ENCODE measurements around the gene IFT80. TPM values are rescaled to one million over a fixed set of nuclear protein-coding genes. Genes with fewer than 3 reads are reported as not detected.

IFT80 gene
- total RNA-seq, 2 experiments from 2014 or later: 9.2 to 10.4 TPM

GRCh38 chr3:160302806-160303205 lies 96.2 kb downstream of the IFT80 start:
- CTCF ChIA-PET: no interaction called here

DNA sequence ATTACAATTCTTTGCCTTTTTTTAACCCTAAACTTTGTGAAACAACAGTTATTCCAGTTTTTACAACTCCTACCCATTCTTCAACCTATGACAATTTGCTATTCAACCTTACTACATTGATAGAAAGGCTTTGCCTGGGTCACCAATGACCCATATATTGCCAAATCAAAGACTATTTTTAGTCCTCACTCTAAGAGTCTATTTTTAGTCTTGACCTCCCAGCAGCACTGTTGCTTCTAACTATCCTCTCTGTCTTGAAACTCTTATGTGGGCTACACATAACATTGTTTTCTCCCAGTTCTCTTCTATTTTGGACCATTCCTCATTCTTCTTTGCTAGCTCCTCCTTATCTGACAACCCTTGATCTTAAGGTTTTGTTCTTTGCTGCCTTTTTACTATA lies 102.4 kb downstream of the IFT80 start:
- CTCF ChIA-PET: no interaction called here

More at GRCh38 chr3:160302806-160303205, 96.2 kb downstream of the IFT80 start:
- ATAC-seq: no peak
- H3K36me3 Mint-ChIP-seq (ENCODE audit: low read depth): peaks cover 4% of the 10 kb centered on the region
- H3K4me3 Mint-ChIP-seq: no peak overlapping the region
- no peaks in the 10 kb centered on the region for H3K27me3 Mint-ChIP-seq
- no peaks in the 10 kb centered on the region for H3K4me1 Mint-ChIP-seq (ENCODE audit: low read depth)
- DNase-seq: no peak
- intact Hi-C loops (cut with micrococcal nuclease): no loop called here
- no peak overlapping the region for H3K27ac Mint-ChIP-seq
- no peak for TF ChIP-seq CTCF (IDR thresholded peaks at IDR 0.05)
- no peaks in the 10 kb centered on the region for H3K9me3 Mint-ChIP-seq
- POLR2A ChIA-PET: no interaction called here

GRCh38 chr3:160291909-160292299 lies 107.1 kb downstream of the IFT80 start:
- ATAC-seq: no peak
- Mint-ChIP-seq H3K4me1 (ENCODE audit: low read depth) (no peaks in the 10 kb centered on the region), H3K36me3 (ENCODE audit: low read depth) (peaks cover 4% of the 10 kb centered on the region), H3K9me3 (no peaks in the 10 kb centered on the region), H3K27ac (no peak overlapping the region), H3K4me3 (no peak overlapping the region), H3K27me3 (no peaks in the 10 kb centered on the region)
- POLR2A ChIA-PET: no interaction called here
- CTCF ChIA-PET: no interaction called here
- intact Hi-C loops (cut with micrococcal nuclease): no loop called here
- DNase-seq: no peak
- no peak for TF ChIP-seq CTCF (IDR thresholded peaks at IDR 0.05)

More for the DNA sequence above, 102.4 kb downstream of the IFT80 start:
- intact Hi-C loops (cut with micrococcal nuclease): no loop called here
- ATAC-seq (no peak), DNase-seq (no peak)
- Mint-ChIP-seq H3K9me3 (no peaks in the 10 kb centered on the region), H3K27me3 (no peaks in the 10 kb centered on the region), H3K4me1 (ENCODE audit: low read depth) (no peaks in the 10 kb centered on the region), H3K4me3 (no peak overlapping the region), H3K27ac (no peak overlapping the region), H3K36me3 (ENCODE audit: low read depth) (no peaks in the 10 kb centered on the region)
- TF ChIP-seq CTCF (IDR thresholded peaks at IDR 0.05): no peak
- POLR2A ChIA-PET: no interaction called here

DNA sequence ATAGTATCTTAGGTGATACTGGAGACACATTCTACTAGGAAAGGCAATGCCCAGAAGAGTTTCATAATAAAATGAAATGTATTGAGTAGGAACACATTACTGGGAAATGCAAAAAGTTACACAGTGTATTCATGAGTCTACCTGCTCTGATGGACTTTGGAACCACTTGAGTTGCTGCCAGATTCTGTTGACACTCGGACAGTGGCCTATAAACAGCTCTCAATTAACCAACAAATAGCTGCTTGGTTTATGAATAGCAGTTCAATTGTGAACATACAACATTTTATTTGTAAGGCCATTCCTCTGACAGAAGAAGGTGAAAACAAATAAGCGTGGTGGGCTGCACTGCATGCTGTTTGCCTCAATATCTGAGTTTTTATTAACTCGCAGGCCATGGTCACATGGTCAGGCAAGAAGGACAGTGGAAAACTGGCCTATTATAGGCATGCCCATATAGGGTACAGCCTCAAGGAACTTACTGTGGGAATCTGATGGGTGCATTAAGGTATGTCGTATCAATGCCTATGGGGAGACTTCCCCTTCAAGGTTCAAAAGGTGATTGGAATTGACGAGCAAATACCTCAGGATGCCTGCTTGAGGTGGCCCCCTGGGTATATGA lies 107.6 kb downstream of the IFT80 start:
- intact Hi-C loops (cut with micrococcal nuclease): no loop called here
- Mint-ChIP-seq H3K36me3 (ENCODE audit: low read depth) (peaks cover 4% of the 10 kb centered on the region), H3K4me1 (ENCODE audit: low read depth) (no peaks in the 10 kb centered on the region), H3K4me3 (no peak overlapping the region), H3K27ac (no peak overlapping the region), H3K9me3 (no peaks in the 10 kb centered on the region), H3K27me3 (no peaks in the 10 kb centered on the region)
- no peak for TF ChIP-seq CTCF (IDR thresholded peaks at IDR 0.05)
- ATAC-seq: no peak
- ChIA-PET POLR2A (no interaction called here), CTCF (interaction anchor here (0.9 kb wide), 1 partner anchor 13 kb away, joined by 3 read pairs; no protein-coding TSS in a partner anchor)
- DNase-seq: no peak

DNA sequence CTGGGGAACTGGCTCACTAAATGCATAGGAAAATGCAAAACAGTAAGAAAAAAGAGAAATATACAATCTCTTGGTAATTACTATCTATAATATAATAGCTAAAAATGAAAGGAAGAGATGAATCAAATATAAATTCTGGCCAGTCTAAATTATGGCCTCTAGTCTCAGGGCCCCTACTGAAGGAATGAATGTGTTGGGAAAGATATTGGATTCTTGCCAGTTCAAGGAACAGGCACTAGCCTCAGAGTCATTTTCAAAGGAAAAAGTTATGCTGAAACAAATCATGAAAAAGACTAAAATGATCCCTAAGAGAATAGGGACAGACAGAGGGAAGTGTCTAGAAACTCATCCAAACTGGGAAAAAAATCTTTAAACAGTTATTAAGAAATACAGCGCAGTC lies 111.4 kb downstream of the IFT80 start:
- Mint-ChIP-seq H3K27ac (no peak overlapping the region), H3K4me1 (ENCODE audit: low read depth) (no peaks in the 10 kb centered on the region), H3K36me3 (ENCODE audit: low read depth) (peaks cover 4% of the 10 kb centered on the region), H3K9me3 (no peaks in the 10 kb centered on the region), H3K27me3 (no peaks in the 10 kb centered on the region), H3K4me3 (no peak overlapping the region)
- ChIA-PET CTCF (interaction anchor here (1.2 kb wide), 1 partner anchor 9 kb away, joined by 3 read pairs; no protein-coding TSS in a partner anchor), POLR2A (no interaction called here)
- intact Hi-C loops (cut with micrococcal nuclease): no loop called here
- no peak for DNase-seq
- TF ChIP-seq CTCF (IDR thresholded peaks at IDR 0.05): no peak
- no peak for ATAC-seq

All from activated CD8-positive, alpha-beta T cell treated with anti-CD3 and anti-CD28 coated beads for 36 hours (primary cell).